MM.1S (cell line): ENCODE data around the gene TDO2.

Experiments
- DNase-seq: peaks from one replicate; pipeline ENCODE4 v3.0.0-alpha.2; 2015
- H2AFZ ChIP-seq: fragments of 300-600 bp; sonication (generic); 2 replicates; pipeline ENCODE4 v1.6.0; 2016; ENCODE audit warnings: antibody characterized with exemption, low read length
- H3F3A ChIP-seq: fragments of 300-600 bp; sonication (generic); 2 replicates; pipeline ENCODE4 v1.6.1; 2016; ENCODE audit warnings: mild to moderate bottlenecking, antibody characterized with exemption, low read length, moderate library complexity, mixed read lengths; ENCODE audit not compliant: insufficient read depth
- H3K27ac ChIP-seq: fragments of 300-600 bp; sonication (generic); 2 replicates; pipeline ENCODE4 v1.5.1; 2016; ENCODE audit warnings: mild to moderate bottlenecking, low read length
- H3K27me3 ChIP-seq: fragments of 300-600 bp; sonication (generic); replicated peaks from 2 replicates; pipeline ENCODE4 v1.6.0; 2016; ENCODE audit warnings: low read length; ENCODE audit not compliant: insufficient read depth
- H3K36me3 ChIP-seq: fragments of 300-600 bp; sonication (generic); replicated peaks from 2 replicates; pipeline ENCODE4 v1.6.1; 2016; ENCODE audit warnings: mild to moderate bottlenecking, low read length, mixed read lengths; ENCODE audit not compliant: insufficient read depth
- H3K4me1 ChIP-seq: fragments of 300-600 bp; sonication (generic); 2 replicates; pipeline ENCODE4 v1.6.1; 2016; ENCODE audit warnings: low read length, mixed read lengths
- H3K4me2 ChIP-seq: fragments of 300-600 bp; sonication (generic); 2 replicates; pipeline ENCODE4 v1.6.0; 2016; ENCODE audit warnings: low read depth, low read length
- H3K4me3 ChIP-seq: fragments of 300-600 bp; sonication (generic); 2 replicates; pipeline ENCODE4 v1.5.1; 2016; ENCODE audit warnings: low read length, mixed read lengths
- H3K79me2 ChIP-seq: fragments of 300-600 bp; sonication (generic); 2 replicates; pipeline ENCODE4 v1.6.1; 2016; ENCODE audit warnings: mixed run types, low read length, mixed read lengths
- H3K9ac ChIP-seq: fragments of 300-600 bp; sonication (generic); 2 replicates; pipeline ENCODE4 v1.6.1; 2016; ENCODE audit warnings: low read length, mixed read lengths
- H3K9me2 ChIP-seq: fragments of 300-600 bp; sonication (generic); replicated peaks from 2 replicates; pipeline ENCODE4 v1.6.1; 2016; ENCODE audit warnings: mild to moderate bottlenecking, low read length, mixed read lengths; ENCODE audit not compliant: insufficient read depth
- H3K9me3 ChIP-seq: fragments of 300-600 bp; sonication (generic); replicated peaks from 2 replicates; pipeline ENCODE4 v1.6.1; 2016; ENCODE audit warnings: mild to moderate bottlenecking, low read length, mixed read lengths; ENCODE audit not compliant: insufficient read depth
- H4K20me1 ChIP-seq: fragments of 300-600 bp; sonication (generic); 2 replicates; pipeline ENCODE4 v1.6.1; 2016; ENCODE audit warnings: mild to moderate bottlenecking, low read length, moderate library complexity, mixed read lengths; ENCODE audit not compliant: insufficient read depth
- CTCF ChIP-seq: fragments of 300-600 bp; sonication (generic); IDR thresholded peaks from 2 replicates; pipeline ENCODE4 v1.5.1; 2016; ENCODE audit warnings: antibody characterized with exemption, low read length, mixed read lengths
- EZH2 ChIP-seq: fragments of 300-600 bp; sonication (generic); optimal IDR thresholded peaks from 2 replicates; pipeline ENCODE3; 2017; ENCODE audit warnings: low read depth, mild to moderate bottlenecking, antibody characterized with exemption, low read length, mixed read lengths
- EZH2phosphoT487 ChIP-seq: fragments of 300-600 bp; sonication (generic); IDR thresholded peaks from 2 replicates; pipeline ENCODE4 v1.6.1; 2018; ENCODE audit warnings: antibody characterized with exemption, low read length

Gene TDO2

GRCh38 chr4:155962767-155963166, 59.3 kb downstream of the TDO2 start:
- Histone ChIP-seq H3K4me1 (no peaks in the 10 kb centered on the region), H3K27me3 (no peaks in the 10 kb centered on the region), H4K20me1 (no peaks in the 10 kb centered on the region), H3K36me3 (no peaks in the 10 kb centered on the region), H2AFZ (no peak overlapping the region), H3K79me2 (no peaks in the 10 kb centered on the region), H3K4me3 (no peak overlapping the region), H3K9me3 (no peaks in the 10 kb centered on the region), H3K4me2 (no peak overlapping the region), H3K9ac (no peak overlapping the region), H3F3A (no peaks in the 10 kb centered on the region), H3K9me2 (no peaks in the 10 kb centered on the region), H3K27ac (no peak overlapping the region)
- TF ChIP-seq EZH2 (no peak), EZH2phosphoT487 (no peak), CTCF (no peak)
- DNase-seq: no peak

GRCh38 chr4:155964016-155964891, 60.8 kb downstream of the TDO2 start:
- H3K79me2 ChIP-seq: no peaks in the 10 kb centered on the region
- H4K20me1 ChIP-seq: no peaks in the 10 kb centered on the region
- H3K4me1 ChIP-seq: no peaks in the 10 kb centered on the region
- H3K36me3 ChIP-seq: no peaks in the 10 kb centered on the region
- no peak overlapping the region for H2AFZ ChIP-seq
- H3K9me2 ChIP-seq: no peaks in the 10 kb centered on the region
- no peak for DNase-seq
- H3F3A ChIP-seq: no peaks in the 10 kb centered on the region
- H3K9me3 ChIP-seq: no peaks in the 10 kb centered on the region
- H3K27me3 ChIP-seq: no peaks in the 10 kb centered on the region
- H3K4me2 ChIP-seq: no peak overlapping the region
- TF ChIP-seq EZH2phosphoT487: no peak
- no peak for TF ChIP-seq CTCF
- no peak for TF ChIP-seq EZH2
- no peak overlapping the region for H3K27ac ChIP-seq
- H3K9ac ChIP-seq: no peak overlapping the region
- H3K4me3 ChIP-seq: no peak overlapping the region

GRCh38 chr4:155966171-155966570, 62.7 kb downstream of the TDO2 start:
- no peak overlapping the region for H3K27ac ChIP-seq
- TF ChIP-seq EZH2phosphoT487 (no peak), EZH2 (no peak), CTCF (no peak)
- no peaks in the 10 kb centered on the region for H3K9me3 ChIP-seq
- no peak overlapping the region for H3K9ac ChIP-seq
- H3K27me3 ChIP-seq: no peaks in the 10 kb centered on the region
- H3K4me2 ChIP-seq: no peak overlapping the region
- no peak for DNase-seq
- H3K36me3 ChIP-seq: no peaks in the 10 kb centered on the region
- H4K20me1 ChIP-seq: no peaks in the 10 kb centered on the region
- no peaks in the 10 kb centered on the region for H3F3A ChIP-seq
- H3K4me3 ChIP-seq: no peak overlapping the region
- H3K4me1 ChIP-seq: no peaks in the 10 kb centered on the region
- no peaks in the 10 kb centered on the region for H3K9me2 ChIP-seq
- no peak overlapping the region for H2AFZ ChIP-seq
- no peaks in the 10 kb centered on the region for H3K79me2 ChIP-seq
